A172 (cell line): ENCODE data around the gene BRSK2. TPM values are rescaled to one million over a fixed set of nuclear protein-coding genes. Genes with fewer than 3 reads are reported as not detected.

Experiments used
- DNase-seq: peaks from one replicate; pipeline ENCODE4 v3.0.0-alpha.2; 2015; ENCODE audit warnings: low spot score
- total RNA-seq: library from RNA; depleted of rRNA; stranded (reverse); fragments of >200 nt; shearing (Covaris generic); gene quantifications from 2 replicates; pipeline ENCODE4 v1.2.3, GENCODE V29; 2014

Gene BRSK2
- total RNA-seq, 1 experiment from 2014 or later, result 13.0 TPM

DNA sequence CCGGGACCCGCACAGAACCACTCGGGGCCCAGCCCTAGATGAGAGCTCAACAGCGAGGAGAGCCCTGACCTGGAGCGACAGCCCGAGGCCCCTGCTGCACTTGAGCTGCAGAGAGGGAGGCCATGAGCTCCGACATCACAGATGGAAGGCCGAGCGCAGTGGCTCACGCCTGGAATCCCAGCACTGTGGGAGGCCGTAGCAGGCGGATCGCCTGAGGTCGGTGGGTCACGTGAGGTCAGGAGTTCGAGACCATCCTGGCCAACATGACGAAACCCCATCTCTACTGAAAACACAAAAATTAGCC is 13.8 kb upstream of the BRSK2 start:
- no peak for DNase-seq

DNA sequence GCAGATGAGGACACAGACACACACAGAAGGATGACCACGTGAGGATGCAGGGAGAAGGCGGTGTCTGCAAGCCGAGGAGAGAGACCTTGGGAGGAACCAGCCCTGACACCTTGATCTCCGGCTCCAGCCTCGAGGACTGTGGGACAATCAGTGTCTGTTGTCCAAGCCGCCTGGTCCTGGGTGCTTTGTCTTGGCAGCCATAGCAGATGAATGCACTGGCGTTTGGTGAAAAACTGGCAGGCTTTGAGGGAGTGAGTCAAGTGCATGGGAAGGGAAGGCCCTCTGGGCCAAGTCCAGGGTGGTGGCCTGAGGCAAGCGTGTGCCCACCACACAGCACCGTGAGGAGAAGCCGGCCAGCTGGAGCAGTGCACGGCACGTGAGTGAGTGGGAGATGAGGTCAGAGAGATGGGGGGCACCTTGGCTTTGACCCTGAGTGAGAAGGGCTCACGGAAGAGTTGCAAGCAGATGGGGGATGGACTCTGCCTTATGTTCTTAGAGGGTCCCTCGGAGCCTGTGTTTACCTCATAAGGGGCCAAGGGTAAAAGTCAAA is 12.4 kb upstream of the BRSK2 start:
- DNase-seq, result no peak

DNA sequence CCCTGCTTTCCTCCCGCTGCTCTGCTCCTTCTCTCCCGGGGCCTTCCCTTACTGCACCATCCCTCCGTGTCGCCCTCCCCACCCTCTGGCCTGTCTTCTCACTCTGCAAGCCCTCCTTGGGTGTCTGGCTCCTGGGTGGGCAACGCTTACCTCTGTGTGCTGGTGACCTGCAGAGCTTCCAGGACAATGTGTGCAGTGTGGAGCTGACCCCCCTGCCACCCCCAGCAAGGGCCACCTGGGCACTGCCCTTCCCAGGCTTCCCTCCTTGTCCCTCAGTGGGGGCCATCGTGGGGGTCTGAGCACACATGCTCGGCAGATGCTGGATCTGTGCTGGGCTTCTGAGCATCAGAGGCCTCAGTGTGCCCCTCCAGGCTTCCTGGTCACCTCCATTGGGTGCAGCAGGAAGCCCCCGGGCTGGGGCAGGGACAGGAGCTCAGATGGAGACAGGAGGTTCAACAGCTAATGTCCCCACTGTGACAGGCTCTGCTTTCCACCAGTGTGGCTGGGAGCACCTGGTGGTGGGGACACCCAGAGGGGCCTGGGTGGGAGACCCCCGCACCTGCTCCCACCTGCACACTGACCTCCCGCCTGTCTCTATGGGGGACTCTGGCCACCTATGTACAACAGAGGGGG is 7.8 kb upstream of the BRSK2 start:
- no peak for DNase-seq

DNA sequence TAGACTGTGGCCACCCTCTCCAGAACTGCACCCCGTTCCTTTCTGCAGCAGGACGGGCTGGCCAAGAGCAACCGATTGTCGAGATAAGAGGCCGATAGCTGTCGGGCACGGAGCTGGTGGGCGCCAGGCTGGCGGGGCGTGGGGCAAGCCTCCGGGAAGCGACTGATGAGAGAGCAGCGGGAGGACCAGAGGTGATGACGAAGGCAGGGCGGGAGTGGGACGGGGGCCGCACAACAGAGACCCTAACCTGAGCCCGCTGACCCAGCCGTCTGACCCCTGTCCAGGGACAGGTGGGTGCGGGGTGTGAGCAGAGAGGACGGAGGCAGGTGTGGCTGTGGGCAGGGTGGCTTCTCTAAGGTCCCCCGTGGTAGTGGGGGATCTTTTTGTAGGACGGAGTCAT is 7.3 kb upstream of the BRSK2 start:
- no peak for DNase-seq

DNA sequence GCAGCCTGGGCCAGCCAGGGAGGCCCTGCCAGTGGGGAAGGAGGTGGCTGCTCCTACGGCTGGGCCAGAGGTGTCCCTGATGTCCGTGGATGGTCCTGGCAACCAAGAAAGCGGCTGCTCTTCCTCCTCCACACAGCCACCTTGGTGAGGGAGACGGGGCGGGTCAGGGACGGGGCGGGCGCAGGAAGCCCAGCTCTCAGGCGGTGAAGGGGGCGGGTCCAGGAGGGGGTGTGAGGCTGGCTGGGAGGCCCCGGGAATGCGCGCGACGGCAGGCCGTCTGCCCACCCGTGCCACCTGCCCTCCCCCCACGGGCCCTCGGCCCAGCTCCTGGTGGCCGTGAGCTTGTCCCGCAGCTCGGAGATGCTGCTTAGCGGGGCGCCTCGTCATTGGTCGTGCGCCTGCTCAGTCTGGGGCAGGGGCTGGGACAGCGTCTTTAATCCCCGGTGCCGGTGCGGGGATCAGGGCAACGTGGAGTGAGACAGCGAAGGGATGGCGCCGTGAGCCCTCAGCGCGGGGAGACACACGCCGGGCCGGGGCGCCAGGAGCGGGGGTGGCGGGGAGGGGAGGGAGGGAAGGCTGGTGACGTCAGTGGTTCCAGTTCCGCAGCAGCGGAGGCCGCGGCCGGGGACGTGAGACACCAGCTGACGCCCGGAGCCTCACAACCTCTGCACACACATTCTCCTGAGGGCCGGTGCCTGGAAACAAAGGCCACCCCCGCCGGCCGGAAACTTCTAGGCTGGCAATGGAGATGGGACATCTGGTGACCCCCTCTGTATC is 6.7 kb upstream of the BRSK2 start:
- peak; percentile 74 for DNase-seq

DNA sequence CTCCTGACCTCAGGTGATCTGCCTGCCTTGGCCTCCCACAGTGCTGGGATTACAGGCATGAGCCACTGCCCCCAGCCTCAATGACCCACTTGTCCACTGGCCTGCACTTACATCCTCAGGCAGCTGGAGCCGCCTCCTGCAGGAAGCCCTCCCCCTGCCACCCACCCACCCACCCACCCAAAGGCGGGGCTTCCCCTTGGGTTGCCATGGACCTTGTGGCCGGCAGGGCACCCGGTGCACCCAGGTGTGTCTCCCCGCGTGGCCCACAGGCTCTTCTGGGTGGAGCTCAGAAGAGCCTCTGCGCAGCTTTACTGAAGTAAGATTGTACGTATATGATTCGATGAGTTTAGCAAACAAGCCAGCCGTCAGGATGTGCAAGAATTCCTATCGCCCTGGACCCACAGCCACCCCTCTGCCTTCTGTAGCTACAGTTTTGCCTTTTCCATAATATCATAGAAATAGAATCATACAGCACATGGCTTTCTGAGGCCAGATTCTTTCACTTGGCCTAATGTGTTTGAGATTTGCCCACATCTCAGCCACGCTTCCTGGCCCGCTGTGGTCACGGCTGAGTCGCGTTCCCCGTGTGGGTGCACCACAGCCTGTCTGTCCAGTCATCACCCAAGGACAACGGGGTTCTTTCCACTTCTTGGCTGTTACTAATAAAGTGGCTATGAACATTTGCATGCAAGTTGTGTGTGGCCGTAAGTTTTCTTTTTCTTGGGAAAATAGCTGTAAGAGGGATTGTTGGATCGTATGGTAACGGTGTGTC is 5.3 kb upstream of the BRSK2 start:
- no peak for DNase-seq

DNA sequence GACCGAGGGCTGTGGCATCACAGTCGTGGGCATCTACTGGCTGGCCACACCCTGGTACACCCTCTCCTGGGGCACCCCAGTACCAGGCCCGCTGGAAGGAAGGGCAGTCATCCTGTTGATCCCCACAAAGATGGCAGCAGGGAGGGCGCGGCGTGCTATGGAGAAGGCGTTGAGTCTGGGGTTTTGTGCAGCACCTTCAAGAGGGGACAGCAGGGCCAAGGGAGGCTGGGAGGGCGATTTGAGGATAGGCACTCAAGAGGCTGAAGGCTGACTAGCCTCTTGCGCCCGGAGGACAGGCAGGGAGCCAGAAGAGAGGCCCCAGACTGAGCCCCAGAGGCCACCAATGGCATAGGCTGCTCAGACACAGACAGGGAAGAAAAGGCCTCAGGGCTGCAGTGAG is 2.2 kb upstream of the BRSK2 start:
- no peak for DNase-seq

DNA sequence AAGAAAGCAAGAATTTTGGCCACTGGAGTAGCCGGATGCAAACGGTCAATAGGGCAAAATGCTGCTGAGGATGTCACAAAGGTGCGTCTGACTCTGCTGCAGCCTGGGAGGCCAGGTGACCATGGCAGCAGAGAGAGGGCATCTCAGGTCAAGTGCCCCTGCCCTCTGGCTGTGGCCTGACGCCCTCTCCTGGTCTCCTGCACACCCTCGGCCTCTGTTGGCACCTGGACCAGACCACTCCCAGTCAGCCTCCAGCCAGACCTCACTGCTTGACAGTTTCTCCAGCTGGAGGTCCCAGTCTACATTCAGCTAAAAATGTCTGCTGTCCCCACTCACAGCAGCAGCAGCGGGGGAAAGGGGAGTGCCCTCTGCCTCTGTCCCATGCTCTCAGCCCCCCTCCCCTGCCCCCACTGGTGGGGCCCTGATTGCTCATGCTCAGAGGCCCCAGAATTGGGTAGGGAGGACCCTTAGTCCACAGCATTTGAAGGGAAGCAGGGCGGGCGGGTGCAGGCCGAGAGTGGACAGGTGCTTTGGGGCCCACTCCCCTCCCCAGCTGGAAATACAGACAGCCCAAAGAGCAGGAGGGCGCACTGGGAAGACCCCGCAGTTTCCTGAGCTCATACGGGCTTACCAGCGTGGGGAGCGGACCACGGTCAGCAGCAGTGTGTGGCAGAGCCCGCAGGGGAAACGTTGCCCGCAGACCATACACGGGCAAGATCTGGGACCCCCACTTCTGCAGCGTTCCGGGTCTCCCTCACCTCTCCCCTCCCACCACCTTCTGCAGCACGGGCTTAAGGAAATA is 1.6 kb upstream of the BRSK2 start:
- no peak for DNase-seq

DNA sequence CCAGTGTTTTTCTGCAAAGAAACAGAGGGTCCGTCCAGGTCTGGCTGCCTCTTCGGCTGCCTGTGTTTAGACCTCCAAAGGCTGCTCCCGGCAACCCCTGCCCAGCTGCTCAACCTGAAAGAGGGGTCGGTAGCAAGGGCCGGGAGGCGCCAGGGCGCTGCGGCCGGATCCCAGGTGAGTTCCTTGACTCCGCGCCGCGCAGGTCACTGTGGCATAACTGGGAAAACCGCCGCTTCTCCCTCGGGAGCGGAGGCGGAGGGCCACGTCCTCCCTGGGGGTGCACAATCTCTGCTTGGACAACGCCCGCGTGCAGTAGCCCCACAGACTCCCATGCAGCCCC is 1.0 kb upstream of the BRSK2 start:
- DNase-seq, result no peak

DNA sequence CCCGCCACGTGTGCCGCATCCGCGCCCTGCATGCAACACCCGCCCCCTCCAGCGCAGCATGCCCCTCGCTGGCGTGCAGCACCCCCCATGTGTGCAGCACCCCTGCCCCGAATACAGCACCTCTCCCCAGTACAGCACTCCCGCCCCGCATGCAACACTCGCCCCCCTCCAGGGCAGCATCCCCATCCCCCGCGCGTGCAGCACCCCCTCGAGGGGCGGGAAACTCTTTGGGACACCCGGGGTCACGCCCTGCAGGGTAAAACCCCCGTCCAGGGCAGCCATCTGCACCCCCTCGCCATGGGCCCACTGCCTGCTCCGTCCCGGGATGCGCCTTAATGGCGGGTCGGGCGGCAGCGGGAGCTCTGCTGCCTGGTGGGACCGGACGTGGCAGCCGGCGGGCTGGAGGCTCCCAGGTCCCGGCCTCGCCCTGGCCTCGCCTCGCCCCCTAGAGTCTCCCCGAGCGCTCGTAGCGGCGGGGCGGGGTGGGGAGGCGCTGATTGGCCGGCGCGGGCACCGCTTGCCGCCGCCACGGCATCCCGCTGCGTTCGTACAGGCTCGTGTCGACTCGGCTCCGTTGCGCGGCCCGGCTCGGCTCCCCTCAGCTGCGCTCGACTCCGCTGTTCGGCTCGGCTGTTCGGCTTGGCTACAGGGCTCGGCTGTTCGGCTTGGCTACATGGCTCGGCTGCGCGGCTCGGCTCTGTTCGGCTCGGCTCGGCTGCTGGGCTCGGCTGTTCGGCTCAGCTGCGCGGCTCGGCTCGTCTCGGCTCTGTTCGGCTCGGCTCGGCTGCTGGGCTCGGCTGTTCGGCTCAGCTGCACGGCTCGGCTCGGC is 417 bp upstream of the BRSK2 start:
- DNase-seq, result peak; percentile 90

DNA sequence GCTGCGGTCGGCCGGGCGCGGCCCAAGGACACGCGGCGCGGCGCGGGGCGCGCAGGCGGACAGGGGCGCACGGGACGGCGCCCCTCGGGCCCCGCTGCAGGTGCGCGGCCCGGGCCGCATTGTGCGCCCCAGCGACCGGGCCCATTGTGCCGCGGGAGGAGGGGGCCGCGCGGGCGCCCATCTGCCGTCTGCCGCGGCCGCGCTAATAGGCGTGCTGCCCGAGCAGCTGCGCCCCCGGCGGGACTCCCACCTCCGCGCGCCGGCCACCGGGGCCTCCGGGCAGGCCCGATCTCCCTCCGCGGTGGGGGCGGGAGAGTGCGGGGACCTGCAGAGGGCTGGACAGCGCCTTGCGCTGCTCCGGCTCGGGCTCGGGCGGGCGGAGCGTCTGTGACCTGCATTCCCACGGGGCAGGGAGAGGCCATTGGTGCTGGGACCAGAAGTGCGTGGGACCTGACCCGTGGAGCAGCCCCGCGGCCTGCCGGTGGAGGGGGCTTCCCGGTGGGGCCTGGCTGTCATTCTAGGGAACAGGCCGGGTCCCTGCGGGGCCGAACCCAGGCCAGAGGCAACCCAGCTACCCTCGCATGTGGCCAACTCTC is 933 bp downstream of the BRSK2 start:
- DNase-seq, result no peak

DNA sequence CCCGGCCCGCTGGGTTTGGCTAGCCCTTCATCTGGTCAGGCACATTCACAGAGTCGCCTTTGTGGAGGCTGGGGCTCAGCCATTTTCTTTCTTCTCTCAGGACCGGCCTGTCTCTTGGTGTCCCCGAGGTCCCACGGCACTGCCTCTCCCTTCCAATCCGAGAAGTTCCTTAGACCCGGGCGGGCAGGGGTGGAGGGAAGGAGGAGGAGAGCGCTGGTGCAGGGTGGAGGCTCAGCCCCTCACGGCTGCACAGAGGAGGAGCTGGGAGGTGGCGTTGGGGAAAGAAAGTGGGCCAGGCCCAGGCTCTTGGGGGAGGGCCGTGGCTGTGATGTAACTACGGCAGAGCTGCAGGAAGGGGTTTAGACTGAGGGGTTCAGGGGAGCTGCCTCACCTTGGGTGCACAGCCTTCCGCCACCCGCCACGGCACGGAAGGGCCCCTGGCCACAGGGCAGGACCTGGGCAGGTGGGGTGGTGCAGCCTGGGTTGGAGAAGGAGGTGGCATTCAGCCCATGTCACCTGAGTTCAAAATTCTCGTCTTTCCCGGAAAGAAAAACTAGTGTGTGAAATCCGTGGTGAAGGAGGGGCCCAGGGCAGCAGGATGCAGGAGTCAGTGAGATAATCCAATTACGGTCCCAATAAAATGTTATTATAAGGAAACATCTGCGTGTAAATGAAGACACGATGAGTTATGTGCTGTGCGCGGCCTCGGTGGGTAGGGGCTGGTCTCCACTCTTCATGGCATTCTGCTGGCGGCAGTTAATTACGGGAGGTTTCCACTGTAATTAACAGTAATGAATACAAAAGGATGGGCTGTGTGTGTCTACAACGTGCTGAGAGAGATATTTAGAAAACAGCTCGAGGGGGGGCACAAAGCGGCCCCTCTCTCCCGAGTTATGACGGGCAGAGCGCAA is 1.7 kb downstream of the BRSK2 start:
- no peak for DNase-seq

DNA sequence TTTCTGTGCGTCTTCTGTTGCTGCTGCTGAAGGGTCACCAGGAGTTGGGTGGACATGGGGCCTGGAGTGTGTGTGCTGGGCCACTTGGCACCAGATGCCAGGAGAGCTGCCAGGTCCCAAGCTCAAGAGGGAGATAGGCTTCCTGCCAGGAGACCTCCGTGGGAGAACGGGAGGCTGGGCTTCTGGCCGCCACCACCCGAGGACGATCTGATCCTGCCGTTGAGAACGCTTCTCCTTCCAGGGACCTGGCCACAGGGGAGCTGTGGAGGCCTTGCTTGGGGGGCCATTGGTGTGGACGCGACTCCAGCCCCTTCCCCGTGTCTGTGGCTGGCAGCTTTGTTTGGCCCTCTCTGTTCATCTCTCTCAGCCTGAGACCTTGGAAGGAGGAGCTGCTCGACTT is 2.4 kb downstream of the BRSK2 start:
- DNase-seq, result no peak

DNA sequence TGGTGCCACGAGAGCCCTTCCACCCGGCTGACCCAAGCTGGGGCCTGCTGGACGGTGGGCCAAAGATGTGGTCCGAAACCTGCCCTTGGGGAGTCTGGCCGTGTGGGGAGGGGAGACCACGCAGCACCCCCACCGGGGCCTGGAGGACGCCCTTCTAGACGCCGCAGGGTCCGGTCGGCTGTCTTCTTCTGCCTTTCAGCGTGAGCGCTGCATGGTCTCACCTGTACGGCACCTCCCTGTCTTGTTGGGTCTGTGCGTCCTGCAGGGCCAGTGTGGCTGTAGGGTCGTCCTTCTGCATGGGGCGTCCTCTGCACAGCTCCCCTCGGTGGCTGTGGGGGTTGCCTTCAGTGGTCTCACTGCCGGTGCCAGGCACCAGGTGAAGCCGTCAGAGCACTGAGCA is 2.8 kb downstream of the BRSK2 start:
- DNase-seq, result no peak

DNA sequence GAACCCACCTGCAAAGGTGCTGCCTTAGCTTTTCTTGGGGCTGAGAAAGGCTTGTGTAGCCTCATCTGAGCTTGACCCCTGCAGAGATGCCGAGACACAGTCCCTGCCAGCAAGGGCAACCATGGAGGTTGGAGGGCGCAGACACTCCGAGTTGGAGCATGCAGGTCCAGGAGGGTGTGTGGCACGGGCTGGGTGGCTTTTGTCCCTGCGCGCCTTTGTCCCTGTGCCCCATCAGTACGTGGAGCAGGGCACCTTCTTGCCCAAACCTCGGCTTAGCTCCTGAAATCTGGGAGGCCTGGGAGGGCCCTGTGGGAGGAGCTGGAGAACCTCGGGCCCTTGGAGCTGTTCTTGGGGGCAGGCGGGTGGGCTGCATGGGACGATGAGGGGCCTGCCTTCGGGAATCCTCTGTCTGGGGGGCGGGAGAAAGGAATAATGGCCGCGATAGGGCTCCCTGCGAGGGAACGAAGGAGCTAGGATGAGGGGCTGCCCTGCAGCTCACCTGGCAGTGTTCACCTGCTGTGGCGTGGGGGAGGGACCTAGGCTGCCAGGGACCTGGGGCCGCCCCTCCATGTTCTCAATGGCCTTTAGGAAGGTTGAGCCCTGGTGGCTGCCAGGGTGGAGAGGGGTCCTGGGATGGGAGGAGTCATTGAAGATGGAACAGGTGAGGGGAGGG is 3.4 kb downstream of the BRSK2 start:
- no peak for DNase-seq

DNA sequence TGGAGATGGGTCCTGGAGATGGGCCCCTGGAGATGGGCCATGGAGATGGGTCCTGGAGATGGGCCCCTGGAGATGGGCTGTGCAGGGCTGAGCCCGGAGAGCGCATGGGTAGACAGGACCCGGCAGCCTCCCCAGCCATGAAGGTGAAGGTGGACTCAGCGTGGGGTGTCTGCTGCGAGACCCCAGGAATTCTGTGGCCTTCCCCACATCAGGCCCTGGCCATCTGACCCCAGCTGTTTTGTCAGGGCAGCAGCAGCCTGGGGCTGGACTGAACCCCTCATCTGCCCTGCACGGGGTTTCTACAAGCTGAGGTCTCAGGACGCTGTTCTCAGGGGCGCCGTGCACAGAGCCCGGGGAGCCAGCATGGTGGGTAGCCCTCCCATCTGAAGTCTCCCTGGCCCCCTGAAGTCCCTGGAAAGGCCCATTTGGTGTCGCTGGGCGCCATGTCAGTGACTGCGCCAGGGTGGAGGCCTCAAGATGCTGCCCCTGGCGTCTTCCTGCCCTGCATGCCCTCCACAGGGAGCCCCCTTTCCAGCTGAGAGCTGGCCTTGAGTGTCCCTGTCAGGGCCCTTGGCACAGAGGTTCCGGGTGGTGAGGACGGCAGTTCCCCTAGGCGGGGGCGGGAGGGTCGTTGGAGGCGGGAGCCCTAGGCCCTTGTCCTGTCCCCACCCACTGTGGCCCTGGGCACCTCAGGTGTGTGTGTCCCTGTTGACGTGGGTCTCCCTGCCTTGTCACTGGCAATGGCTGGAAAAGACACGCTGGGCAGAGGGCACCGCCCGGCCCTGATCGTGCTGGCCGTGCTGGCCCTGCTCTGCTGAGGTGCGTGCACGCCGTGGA is 5.4 kb downstream of the BRSK2 start:
- DNase-seq, result no peak

DNA sequence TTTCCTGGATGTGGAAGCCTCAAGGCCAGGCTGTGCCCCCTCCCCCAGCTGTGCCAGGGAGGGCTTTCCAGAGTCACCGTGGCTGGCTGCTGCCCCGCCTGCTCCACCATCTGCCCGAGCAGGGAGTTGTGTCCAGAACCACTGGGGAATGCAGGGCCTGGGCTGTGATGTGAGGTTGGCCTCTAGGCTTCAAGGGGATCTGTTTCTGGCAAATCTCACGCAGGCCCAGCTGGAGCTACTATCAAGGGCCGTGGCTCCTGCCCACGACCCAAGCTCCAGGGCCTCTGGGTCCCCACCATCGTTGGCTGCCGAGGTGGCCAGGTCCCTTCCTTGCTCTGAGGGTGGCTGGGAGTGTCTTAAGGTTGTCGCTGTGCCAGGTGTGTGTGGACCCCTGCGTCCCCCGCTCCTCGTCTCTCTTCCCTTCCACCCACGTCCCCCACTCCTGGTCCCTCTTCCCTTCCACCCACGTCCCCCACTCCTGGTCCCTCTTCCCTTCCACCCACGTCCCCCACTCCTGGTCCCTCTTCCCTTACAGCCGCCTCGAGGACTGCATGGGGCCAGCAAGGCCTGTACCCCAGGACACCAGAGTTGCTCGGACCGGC is 6.1 kb downstream of the BRSK2 start:
- no peak for DNase-seq

DNA sequence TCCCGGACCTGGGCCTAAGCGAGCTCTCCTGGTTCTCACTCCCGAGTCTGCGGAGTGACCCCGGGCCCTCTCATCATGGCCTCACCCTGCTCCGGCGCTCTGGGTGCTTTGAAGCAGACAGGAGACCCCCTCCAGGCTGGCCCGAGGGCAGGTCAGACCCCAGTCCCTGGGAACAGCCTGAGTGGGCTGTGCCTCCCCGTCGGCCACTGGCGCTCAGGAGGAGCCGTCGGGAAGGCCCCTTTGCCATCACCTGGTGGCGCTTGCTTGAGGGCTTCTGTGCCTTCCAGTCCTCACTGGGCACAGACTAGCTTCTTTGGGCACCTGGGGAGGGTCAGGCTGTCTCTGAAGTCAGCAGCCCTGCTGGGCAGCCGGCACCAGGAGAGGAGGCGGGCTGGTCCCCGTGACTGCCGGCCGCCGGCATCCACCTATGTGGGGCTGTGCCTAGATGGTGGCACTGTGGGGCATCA is 6.7 kb downstream of the BRSK2 start:
- DNase-seq, result no peak
